NCI-H2081 (cell line): ENCODE data around the gene PROX2.

Source experiments
- DNase-seq, 2 experiments: peaks; one replicate each; lab custom pipeline; 2025; lab: John Stamatoyannopoulos, UW

Gene PROX2

DNA sequence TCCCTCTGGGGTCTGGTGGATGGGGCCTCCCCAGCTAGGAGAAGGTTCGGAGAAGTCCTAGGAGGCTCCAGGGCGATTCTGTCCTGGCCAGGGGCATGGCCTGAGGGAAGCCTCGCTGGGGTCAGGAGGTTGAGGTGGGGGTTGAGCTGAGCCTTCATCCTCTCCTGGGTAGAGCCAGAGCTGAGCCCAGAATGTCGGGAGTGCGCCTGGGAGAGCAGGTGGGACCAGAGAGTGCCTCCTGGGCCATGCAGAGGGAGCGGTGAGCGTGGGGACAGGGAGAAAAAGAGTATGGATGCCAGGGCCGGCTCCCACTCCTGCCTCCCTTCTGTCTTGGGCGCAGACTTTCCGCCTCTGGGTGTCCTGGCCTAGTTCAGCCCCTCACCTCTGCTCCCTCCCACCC, 34.0 kb upstream of the PROX2 start:
- no peak for DNase-seq

GRCh38 chr14:74909501-74909900, 33.6 kb upstream of the PROX2 start:
- DNase-seq = no peak

GRCh38 chr14:74908861-74909341, 33.0 kb upstream of the PROX2 start:
- no peak for DNase-seq

DNA sequence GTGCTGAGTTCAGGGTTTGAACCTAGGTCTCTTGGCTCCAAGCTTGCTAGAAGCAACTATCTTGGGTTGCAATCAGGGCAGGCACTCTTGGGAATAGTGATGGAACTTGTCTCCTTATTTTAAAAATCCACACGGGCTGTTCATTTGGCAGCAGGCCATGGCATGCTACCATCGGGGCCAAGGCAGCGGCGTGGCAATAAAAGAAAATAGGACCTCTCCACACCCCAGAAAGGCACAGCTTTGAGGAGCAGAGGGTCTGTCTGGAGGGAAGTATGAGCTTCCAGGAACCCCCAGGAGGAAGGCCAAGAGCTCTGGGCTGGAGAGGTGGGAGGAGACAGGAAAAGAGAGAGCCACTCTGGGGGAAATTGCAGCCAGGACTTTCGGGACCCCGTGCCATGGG, 31.8 kb upstream of the PROX2 start:
- DNase-seq = no peak

- DNase-seq = no peak
These were observed 31.1 kb upstream of the PROX2 start for GRCh38 chr14:74906925-74907521.

- peak; percentile 21 to 39 for DNase-seq
These were observed 29.7 kb upstream of the PROX2 start for GRCh38 chr14:74905595-74906142.

GRCh38 chr14:74904635-74905503, 28.9 kb upstream of the PROX2 start:
- no peak for DNase-seq

DNA sequence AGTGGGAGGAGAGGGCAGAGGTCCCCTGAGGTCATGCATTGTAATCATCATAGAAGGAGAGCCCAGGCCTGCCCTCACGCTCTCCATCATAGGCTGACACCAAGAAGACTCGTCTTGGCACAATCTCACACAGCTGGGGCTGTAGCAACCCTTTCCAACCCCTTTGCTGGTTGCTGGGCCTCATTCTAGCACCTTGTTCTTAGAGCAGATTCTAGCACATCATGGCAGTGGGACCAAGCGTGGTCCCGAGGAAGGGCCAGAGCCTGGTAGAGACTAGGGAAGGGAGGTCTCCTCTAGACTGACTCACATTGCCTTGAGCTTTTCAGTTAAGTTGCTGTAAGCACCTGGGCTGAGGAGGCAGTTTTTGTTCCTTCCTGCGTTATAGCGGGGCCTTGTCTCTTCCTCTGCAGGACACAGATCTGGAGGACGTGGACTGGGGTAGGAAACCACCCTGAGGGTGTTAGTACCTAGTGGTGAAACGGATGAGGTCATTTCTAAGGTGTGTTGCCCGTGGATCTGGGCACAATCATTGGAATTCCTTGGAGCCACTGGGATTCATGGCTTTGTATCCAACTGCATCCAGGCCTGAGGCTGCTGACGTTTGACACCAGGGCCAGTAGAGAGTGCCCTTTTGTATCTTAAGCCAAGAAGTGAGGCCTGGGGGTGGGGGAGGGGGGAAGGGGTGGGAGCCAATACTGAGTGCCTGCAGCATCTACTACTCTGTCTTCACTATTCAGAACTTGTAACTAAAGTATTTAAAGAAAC, 27.2 kb upstream of the PROX2 start:
- DNase-seq = no peak

DNA sequence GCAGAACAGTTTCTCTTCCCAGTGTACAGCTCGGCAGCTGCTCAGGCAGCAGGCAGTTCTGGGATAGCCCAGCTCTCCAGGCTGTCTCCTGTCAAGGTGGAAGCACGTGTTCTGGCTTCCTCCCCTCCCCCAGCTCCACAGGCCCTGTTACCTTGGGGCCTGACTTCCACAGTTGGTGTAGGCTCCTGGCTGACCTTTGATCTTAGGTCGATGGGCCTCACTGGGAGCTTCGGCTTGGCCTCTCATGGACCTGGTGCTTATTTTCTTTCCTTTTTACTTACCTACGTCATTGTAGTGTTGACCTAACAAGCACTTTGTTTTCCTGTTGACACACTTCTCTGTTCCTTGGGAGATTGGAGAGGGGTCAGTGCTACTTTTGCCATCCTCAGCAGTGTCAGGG, 22.7 kb upstream of the PROX2 start:
- DNase-seq = no peak

DNA sequence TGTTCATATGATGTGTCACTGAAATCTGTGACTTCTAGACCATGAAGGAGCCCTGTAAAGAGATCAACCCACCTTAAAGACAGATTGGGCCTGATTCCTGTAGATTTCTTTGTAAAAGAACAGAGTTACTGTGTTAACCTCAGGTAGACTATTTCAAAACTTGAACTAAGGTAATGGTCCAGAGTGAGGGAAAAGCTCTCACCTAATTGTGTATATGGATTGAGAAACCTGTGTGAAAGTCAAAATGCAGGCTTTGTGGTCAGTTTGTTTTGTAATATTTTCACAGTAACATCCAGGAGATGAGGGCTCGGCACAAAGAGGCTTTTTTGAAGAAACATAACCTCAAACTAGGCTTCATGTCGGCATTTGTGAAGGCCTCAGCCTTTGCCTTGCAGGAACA, 22.1 kb upstream of the PROX2 start:
- no peak for DNase-seq

DNA sequence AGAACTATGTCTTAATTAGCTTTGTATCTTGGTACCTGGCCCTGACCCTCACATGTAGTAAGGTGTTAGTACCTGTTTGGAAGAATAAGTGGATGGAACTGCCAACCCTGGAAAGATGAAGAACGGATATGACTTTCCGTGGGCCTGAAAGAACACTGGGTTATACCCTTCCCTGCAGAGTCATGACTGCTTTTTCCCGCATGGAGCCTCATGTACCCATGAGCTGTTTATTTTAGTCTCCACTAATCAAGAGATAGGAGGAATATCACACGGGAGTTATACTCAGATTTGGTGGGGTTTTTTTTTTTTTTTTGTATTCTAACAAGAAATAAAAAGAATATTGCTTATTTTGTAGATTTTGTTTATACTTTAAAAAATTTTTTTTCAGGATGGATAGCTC, 21.7 kb upstream of the PROX2 start:
- DNase-seq = no peak

DNA sequence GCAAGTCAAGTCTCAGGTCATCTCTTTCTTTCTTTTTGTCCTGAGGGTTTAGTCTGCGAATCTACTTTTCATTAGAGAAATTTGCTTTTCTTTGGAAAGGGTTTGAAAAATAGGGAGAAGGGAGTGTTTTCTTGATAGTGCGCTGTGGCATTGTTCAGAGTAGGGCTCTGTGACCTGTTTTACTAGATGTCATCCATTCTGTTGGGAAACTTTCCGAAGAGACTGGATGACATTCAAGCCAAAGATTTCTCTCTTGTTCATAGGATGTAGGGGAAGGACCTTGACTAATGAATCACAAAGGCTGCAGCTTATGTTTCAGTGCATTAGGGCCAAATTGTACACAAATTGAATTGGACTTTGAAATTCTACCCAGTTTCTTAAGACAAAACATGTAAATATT, 20.5 kb upstream of the PROX2 start:
- no peak for DNase-seq

DNA sequence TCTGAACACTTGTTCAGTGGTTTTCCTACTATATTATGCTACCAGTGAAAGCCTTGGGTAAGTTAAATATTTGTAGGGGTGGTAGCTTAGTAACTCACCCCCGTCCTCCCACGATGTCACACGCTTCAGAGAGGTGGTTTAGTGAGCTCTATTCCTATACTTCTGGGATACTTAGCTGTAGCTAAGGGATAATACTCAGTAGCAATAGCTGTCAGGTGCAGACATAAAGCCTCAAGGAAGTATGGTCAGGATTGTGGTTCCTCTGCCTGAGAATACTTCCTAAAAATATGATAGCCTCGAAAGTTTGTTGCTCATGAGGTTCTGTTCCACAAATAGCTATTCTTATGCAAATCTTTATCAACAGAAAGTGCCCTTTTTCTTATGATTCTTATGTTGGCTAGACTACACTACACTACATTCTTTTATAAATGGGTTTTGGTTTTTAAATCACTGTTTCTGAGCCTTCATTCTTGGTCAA, 17.7 kb upstream of the PROX2 start:
- DNase-seq = no peak

DNA sequence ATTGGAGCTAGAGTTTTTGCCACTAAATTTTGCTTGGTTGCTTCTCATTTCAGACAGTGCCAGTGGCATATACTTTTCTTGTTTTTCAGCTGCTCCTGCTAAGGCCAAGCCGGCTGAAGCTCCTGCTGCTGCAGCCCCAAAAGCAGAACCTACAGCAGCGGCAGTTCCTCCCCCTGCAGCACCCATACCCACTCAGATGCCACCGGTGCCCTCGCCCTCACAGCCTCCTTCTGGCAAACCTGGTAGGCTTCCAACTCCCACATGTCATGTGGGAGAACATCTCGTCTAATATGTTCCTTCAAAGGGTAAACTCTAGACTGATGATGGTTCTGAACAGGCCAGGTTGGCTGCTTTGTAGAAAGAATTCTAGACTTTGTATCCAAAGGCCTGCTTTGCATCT, 16.8 kb upstream of the PROX2 start:
- DNase-seq = no peak

- DNase-seq = no peak
These were observed 15.9 kb upstream of the PROX2 start for GRCh38 chr14:74891870-74892269.

- DNase-seq = no peak
These were observed 14.3 kb upstream of the PROX2 start for GRCh38 chr14:74890262-74890661.

DNA sequence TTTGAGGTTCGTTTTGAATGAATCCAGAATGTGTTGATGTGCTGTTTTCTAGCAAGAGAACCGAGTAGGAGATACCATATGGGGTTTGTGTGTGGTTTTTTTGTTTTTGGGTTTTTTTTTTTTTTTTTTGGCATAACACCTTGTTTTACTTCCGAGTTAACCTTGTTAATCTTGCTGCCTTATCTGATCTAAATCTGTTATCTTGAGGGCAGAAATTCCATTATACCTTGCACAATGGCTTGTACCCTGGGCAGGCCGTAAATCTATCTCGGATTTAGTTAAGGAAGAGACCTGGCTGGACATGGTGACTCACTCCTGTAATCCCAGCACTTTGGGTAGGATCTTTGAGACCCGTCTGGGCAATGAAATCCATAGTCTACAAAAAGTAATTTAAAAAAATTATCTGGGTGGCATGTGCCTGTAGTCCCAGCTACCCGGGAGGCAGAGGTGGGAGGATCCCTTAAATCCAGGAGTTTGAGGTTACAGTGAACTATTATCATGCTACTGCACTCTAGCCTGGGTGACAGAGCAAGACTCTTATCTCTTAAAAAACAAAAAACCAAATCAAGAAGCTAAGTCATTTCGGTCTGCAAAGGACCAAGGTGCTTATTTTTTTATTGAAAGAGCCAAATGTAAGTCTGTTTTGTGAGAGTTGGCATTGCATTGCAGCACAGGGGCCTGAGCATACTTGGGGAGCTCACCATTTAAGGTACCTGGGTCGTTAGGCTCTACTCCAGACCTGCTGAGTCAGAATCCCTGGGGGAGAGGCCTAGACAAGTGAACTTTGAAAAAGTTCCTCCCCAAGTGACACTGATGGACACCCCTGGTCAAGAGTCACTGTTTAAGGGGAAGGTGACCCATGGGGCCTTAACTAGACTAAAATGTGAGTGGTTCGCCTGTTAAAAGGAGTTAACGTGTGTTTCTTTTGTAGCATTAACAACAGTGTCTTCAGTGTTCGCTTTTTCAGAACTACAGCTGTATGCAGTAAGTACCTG, 12.5 kb upstream of the PROX2 start:
- DNase-seq = no peak

GRCh38 chr14:74886001-74886400, 10.1 kb upstream of the PROX2 start:
- no peak for DNase-seq

DNA sequence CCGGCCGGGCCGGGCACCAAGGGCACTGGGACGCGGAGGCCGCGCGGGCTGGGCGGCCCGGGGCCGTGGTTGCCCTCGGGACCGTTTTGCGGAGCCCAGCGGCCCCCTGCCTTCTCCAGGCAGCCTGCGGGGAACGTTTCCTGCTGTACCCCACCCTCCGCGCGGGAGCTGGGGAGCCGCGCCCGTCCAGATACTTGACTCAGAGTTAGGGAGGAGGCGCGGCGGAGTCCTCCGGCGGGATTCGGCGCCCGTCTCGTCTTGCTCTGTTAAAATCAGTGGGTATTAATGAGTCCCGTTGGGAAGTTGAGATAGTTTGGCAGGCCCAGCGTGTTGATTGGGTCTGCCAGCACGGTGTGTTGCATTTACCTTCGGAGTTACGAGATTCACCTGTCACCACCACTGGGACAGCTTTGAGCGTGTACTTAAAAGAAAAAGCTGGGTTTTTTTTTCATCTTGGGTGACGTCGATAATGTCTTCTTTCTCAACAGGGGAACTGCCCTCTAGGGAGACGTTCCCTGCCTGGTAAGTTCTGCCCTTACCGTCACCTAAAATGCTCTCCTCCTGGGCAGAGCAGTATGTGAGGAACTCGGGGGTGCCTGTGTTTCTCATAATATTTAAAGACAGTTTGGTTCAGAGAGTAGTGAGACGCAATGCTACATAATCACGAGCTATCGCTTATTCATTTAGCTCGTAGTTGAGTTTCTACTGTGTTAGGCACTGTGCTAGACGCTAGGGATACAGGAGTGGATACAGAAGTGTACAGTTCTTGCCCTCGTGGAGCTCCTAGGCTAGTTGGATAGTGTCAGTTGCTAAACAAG, 6.4 kb upstream of the PROX2 start:
- DNase-seq = peak; percentile 19 to 45

- peak; percentile 81 to 90 for DNase-seq
These were observed 5.6 kb upstream of the PROX2 start, which contains the start of gene DLST for GRCh38 chr14:74881431-74882102. DLST (plus strand) TSS chr14:74881916; CDS start chr14:74881954, 38 bp downstream.
